GM12875 (cell line): ENCODE results near the gene RBM26.
"Not testable (repeated sequence)": the region's sequence is repeated elsewhere in the genome, so short reads cannot be mapped to it uniquely, and the experiment has no call there.

Experiments used
- H3K4me3 ChIP-seq: one replicate; pipeline ENCODE4 v1.5.1; 2011; ENCODE audit warnings: low read depth, low read length, control low read depth
- TF ChIP-seq, protein P1 (sequence below): IDR thresholded peaks from 2 replicates; pipeline ENCODE4 v1.5.1; 2011; ENCODE audit warnings: low read depth, mild to moderate bottlenecking, control low read depth, inconsistent platforms, low read length, moderate library complexity, borderline replicate concordance; ENCODE audit not compliant: insufficient read depth

RBM26 gene

DNA sequence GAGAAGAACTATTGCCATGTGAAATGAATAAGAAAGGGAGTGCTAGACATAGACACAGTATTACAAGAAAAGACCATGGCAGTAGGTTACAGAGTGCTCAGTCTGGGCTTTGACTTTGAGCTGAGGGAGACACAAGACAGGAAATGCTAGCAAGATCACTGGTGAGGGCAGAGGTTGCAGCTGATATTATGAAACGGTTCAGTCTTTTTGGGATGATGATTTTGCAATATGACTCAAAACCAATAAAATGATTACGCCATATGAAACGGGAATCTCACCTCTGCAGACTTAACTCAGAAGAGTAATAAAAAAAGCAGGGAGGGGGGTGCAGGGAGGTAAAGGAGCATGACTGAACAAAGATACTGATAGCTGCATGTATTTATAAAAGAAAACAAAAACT, 123.1 kb downstream of the RBM26 start:
- TF ChIP-seq, protein P1, sequence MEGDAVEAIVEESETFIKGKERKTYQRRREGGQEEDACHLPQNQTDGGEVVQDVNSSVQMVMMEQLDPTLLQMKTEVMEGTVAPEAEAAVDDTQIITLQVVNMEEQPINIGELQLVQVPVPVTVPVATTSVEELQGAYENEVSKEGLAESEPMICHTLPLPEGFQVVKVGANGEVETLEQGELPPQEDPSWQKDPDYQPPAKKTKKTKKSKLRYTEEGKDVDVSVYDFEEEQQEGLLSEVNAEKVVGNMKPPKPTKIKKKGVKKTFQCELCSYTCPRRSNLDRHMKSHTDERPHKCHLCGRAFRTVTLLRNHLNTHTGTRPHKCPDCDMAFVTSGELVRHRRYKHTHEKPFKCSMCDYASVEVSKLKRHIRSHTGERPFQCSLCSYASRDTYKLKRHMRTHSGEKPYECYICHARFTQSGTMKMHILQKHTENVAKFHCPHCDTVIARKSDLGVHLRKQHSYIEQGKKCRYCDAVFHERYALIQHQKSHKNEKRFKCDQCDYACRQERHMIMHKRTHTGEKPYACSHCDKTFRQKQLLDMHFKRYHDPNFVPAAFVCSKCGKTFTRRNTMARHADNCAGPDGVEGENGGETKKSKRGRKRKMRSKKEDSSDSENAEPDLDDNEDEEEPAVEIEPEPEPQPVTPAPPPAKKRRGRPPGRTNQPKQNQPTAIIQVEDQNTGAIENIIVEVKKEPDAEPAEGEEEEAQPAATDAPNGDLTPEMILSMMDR, result no peak
- H3K4me3 ChIP-seq, result no peak overlapping the region

DNA sequence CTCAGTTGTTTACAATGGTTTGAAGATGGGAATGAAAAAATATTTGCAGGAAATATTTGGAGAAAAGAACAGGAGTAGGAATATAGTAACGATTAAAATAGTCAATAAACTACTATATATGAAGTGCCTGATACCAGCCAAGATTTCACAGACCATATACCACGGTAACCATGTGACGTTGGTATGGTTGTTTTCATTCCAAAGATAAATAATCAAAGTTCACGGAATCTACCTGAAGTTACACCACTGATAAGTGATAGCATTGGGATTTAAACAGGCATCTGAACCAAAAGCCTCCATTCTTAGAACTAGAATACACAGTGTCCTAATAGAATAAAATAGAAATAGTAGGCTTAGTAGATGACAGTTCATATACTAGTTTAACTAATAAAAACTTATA, 123.5 kb downstream of the RBM26 start:
- TF ChIP-seq, protein P1, result no peak
- H3K4me3 ChIP-seq, result no peak overlapping the region

DNA sequence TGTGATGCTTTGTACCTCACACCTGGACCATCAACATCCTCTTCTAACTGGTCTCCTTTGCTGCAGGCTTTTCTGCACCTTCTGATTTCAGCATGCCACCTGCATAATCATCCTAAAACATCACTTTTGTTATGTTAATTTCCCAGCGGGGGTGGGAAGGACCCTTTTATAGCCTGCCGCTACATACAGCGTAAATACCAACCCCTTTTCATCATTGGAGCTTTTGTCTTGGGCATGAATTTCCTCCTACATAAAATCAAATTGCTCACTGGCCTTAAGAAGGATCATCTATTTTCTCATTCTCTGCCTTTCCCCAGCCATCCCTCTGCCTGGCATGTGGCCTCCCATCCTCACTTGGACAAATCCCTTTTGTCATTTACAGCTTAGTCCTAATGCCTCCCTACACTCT, 124.7 kb downstream of the RBM26 start:
- TF ChIP-seq, protein P1, result no peak
- no peak overlapping the region for H3K4me3 ChIP-seq

DNA sequence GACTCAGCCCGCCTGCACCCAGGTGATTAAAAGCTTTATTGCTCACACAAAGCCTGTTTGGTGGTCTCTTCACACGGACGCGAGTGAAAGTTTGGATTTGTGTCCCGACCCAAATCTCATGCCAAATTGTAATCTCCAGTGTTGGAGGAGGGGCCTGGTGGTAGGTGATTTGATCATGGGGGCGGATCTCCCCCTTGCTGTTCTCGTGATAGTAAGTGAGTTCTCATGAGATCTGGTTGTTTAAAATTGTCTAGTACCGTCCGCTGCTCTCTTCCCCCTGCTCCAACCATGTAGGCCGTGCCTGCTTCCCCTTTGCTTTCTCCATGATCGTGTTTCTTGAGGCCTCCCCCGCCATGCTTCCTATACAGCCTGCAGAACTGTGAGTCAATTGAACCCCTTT, 126.3 kb downstream of the RBM26 start:
- H3K4me3 ChIP-seq, result not testable (repeated sequence)

DNA sequence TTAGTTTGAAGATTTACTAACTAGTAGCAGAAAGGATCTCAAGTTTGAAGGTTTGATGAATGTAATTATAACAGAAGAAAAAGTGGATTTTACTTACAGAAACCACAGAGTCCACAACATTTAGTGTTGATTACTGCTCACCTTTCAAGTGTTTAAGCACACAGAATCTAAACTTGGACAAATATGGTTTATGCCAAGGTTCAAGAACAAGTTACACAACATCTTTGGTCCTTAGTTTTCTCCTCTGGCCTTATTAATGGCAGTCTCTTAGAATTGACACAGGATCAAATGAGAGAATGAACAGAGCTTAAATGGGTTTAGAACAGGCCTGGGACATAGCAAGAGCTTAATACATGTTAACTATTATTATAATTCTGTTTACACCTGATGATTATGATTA, 133.0 kb downstream of the RBM26 start:
- TF ChIP-seq, protein P1, result no peak

DNA sequence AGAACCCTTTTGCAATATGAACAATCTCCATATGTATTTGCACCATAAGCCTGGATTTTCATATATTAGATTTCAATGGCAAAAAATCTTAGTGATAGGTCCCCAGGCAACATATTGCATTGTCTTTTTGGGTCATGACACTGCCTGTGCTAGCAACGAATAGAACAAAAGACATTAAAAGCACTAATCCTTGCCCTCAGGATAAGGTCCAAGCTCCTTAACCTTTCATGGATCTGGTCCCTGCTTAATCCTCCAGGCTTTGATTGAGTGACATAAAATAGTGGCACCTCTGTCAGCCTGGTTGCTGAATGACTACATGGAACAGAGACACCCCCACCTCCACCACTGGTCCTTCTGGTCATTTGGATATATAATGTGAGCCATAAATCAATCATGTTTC, 134.4 kb downstream of the RBM26 start:
- H3K4me3 ChIP-seq, result no peak overlapping the region
- TF ChIP-seq, protein P1, result no peak

More for the DNA sequence above, 133.0 kb downstream of the RBM26 start:
- H3K4me3 ChIP-seq, result no peak overlapping the region

DNA sequence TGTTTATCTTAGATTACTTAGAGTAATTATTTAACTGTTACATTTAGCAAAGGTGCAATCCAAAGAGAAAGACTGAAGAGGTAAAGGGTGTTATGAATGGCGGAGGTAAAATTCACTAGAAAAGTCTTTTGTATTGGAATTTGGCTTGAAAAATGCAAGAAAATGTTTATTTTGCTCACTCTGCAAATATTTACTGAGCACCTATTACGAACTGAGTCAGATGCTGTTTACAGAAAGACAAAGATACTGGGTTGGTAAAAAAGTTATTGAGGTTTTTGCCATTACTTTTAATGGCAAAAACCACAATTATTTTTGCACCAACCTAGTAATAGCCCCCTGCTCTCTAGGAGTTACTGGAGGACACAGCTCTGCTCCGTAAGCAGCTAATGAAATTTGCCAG, 135.2 kb downstream of the RBM26 start:
- TF ChIP-seq, protein P1, result no peak
- H3K4me3 ChIP-seq, result no peak overlapping the region
